T-helper 22 cell (primary cell): Measurements from ENCODE around the gene RPS15.

ENCODE experiments used
- DNase-seq: peaks from one replicate; pipeline ENCODE4 v3.0.0-alpha.2; 2020; ENCODE audit warnings: low read depth

The RPS15 gene

GRCh38 chr19:1420590-1420989 lies 17.6 kb upstream of the RPS15 start:
- no peak for DNase-seq

- no peak for DNase-seq
These were observed 16.8 kb upstream of the RPS15 start for GRCh38 chr19:1421218-1421957.

GRCh38 chr19:1421958-1422305 lies 16.3 kb upstream of the RPS15 start:
- no peak for DNase-seq

GRCh38 chr19:1422360-1422759 lies 15.8 kb upstream of the RPS15 start:
- DNase-seq = no peak

- no peak for DNase-seq
These were observed 15.3 kb upstream of the RPS15 start for GRCh38 chr19:1422943-1423342.

GRCh38 chr19:1423436-1424191 lies 14.6 kb upstream of the RPS15 start:
- no peak for DNase-seq

- no peak for DNase-seq
These were observed 13.8 kb upstream of the RPS15 start for GRCh38 chr19:1424192-1424955.

- DNase-seq = no peak
These were observed 12.9 kb upstream of the RPS15 start for GRCh38 chr19:1425102-1425837.

- DNase-seq = no peak
These were observed 12.3 kb upstream of the RPS15 start for GRCh38 chr19:1425902-1426301.

GRCh38 chr19:1426736-1427135 lies 11.5 kb upstream of the RPS15 start:
- no peak for DNase-seq

- DNase-seq = no peak
These were observed 10.8 kb upstream of the RPS15 start for GRCh38 chr19:1427221-1427920.

- no peak for DNase-seq
These were observed 9.3 kb upstream of the RPS15 start for GRCh38 chr19:1428738-1429391.

GRCh38 chr19:1429750-1430149 lies 8.4 kb upstream of the RPS15 start:
- no peak for DNase-seq

GRCh38 chr19:1430246-1430645 lies 8.0 kb upstream of the RPS15 start:
- DNase-seq = no peak

- no peak for DNase-seq
These were observed 6.3 kb upstream of the RPS15 start for GRCh38 chr19:1431759-1432506.

- DNase-seq = no peak
These were observed 5.7 kb upstream of the RPS15 start for GRCh38 chr19:1432507-1432887.

- no peak for DNase-seq
These were observed 4.8 kb upstream of the RPS15 start for GRCh38 chr19:1433119-1434039.

GRCh38 chr19:1434040-1434366 lies 4.2 kb upstream of the RPS15 start:
- DNase-seq = no peak

- DNase-seq = no peak
These were observed 3.6 kb upstream of the RPS15 start for GRCh38 chr19:1434577-1435060.
